ENCODE results near the gene NOP14. TPM values are rescaled to one million over a fixed set of nuclear protein-coding genes. Genes with fewer than 3 reads are reported as not detected.

Gene NOP14
- total RNA-seq, 1 experiment from 2014 or later = 50.1 TPM

DNA sequence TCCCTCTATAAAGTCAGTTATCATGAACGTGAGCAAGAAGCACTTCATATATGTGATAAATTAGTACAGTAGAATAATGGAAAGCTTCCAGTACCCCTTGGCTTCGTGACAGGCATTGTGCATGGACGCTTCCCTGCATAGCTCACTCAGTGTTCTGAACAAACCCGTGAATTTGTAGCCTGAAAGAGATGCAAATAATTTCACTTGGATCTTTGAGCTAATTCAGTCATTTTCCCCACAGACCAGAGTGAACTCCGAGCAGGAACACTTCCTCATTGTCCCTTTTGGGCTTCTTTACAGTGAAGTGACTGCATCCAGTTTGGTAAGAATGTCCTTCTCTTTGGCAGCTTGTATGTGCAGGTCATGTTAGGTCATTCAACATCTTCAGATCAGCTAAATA, 69.4 kb downstream of the NOP14 start:
- no peak overlapping the region for H2BK5ac ChIP-seq (ENCODE audit: insufficient read length, low read length)
- no peak overlapping the region for H3K4me2 ChIP-seq (ENCODE audit: insufficient read depth, insufficient read length, low read length)
- H3K27me3 ChIP-seq (ENCODE audit: insufficient read depth, low read length) = no peaks in the 10 kb centered on the region
- DNase-seq = no peak
- no peak overlapping the region for H3K56ac ChIP-seq (ENCODE audit: insufficient read length, low read depth, low read length)
- no peak overlapping the region for H2BK12ac ChIP-seq (ENCODE audit: insufficient read length, low read depth, low read length)
- no peaks in the 10 kb centered on the region for H3K4me1 ChIP-seq (ENCODE audit: insufficient read depth, low read length)
- H3K27me3 Mint-ChIP-seq (ENCODE audit: low read depth) = no peaks in the 10 kb centered on the region
- H3K79me2 ChIP-seq (ENCODE audit: insufficient read depth, low read length) = no peaks in the 10 kb centered on the region; the same call in 1 of the 2 replicates
- no peaks in the 10 kb centered on the region for H4K20me1 ChIP-seq (ENCODE audit: control insufficient read depth, insufficient read depth, insufficient read length)
- H2BK20ac ChIP-seq (ENCODE audit: low read depth, low read length, poor library complexity, severe bottlenecking) = no peak overlapping the region
- H3K9ac ChIP-seq (ENCODE audit: extremely low read depth, insufficient read length, low read length) = no peak overlapping the region
- no peak overlapping the region for H4K91ac ChIP-seq (ENCODE audit: insufficient read length, low read depth, low read length)
- H3K27ac Mint-ChIP-seq = peak overlapping the region in 1 of 3 experiments; percentile 76; a peak in 2 of 7 replicates
- no peak overlapping the region for H3K18ac ChIP-seq (ENCODE audit: insufficient read length, low read depth, low read length)
- no peaks in the 10 kb centered on the region for H3K23me2 ChIP-seq (ENCODE audit: insufficient read length, low read depth, low read length, poor library complexity, severe bottlenecking)
- no peak overlapping the region for H3K4ac ChIP-seq (ENCODE audit: low read depth, low read length)
- H4K8ac ChIP-seq (replicated peaks; ENCODE audit: insufficient read length, low read depth, low read length) = no peak overlapping the region
- TF ChIP-seq CTCF (conservative IDR thresholded peaks at IDR 0.05) = no peak
- H3K23ac ChIP-seq (ENCODE audit: insufficient read length, low read depth, low read length) = no peak overlapping the region
- H2BK120ac ChIP-seq (ENCODE audit: low read depth, low read length, poor library complexity, severe bottlenecking) = no peak overlapping the region
- H4K5ac ChIP-seq (ENCODE audit: insufficient read length, low read depth, low read length) = no peak overlapping the region
- H3K9me3 Mint-ChIP-seq = no peaks in the 10 kb centered on the region
- no peak overlapping the region for H3K27ac ChIP-seq (ENCODE audit: insufficient read length, low read depth, low read length)
- no peak overlapping the region for H2AFZ ChIP-seq (ENCODE audit: low read length)
- no peak overlapping the region for H2AK5ac ChIP-seq (ENCODE audit: insufficient read length, low read length)
- peaks cover 8 to 49% (median 47%) of the 10 kb centered on the region in 3 experiments for H3K36me3 Mint-ChIP-seq (ENCODE audit: insufficient read depth in 1 of 3, low read depth in 3 of 3)
- no peak overlapping the region for H3K14ac ChIP-seq (ENCODE audit: insufficient read depth, low read length)
- H3K9me3 ChIP-seq (ENCODE audit: control insufficient read depth, low read depth, low read length) = no peaks in the 10 kb centered on the region
- H3T11ph ChIP-seq (ENCODE audit: low read length) = no peak overlapping the region
- no peak overlapping the region for H2BK15ac ChIP-seq (ENCODE audit: low read depth, low read length)
- H3K4me3 Mint-ChIP-seq = no peak overlapping the region
- no CpG with 5 or more reads among the region's 5 CpGs for WGBS (ENCODE audit: extremely low coverage, insufficient read length, low lambda C conversion rate)
- no peaks in the 10 kb centered on the region for H3K79me1 ChIP-seq (ENCODE audit: insufficient read depth, low read depth, low read length, poor library complexity, severe bottlenecking)
- H3K4me1 Mint-ChIP-seq = no peaks in the 10 kb centered on the region

Data from H9 (cell line).